ENCODE data around the gene CEP72. TPM values are rescaled to one million over a fixed set of nuclear protein-coding genes. Genes with fewer than 3 reads are reported as not detected.

The CEP72 gene
- polyA plus RNA-seq, 1 of the 3 experiments (the other 2 are of a cell fraction), result 4.4 TPM

- TF ChIP-seq JUND (IDR thresholded peaks at IDR 0.05), result no peak
- TF ChIP-seq ELF1 (IDR thresholded peaks at IDR 0.05), result no peak
- no peak for TF ChIP-seq MAX (IDR thresholded peaks at IDR 0.05; ENCODE audit: low read depth)
- TF ChIP-seq FOXJ3 (CRISPR knock-in tag; IDR thresholded peaks at IDR 0.05), result no peak
- TF ChIP-seq FOSL2 (IDR thresholded peaks at IDR 0.05; ENCODE audit: borderline replicate concordance, low read depth), result no peak
- TF ChIP-seq USF1 (IDR thresholded peaks at IDR 0.05; ENCODE audit: borderline replicate concordance, low read depth), result no peak
- no peak for TF ChIP-seq GABPA (IDR thresholded peaks at IDR 0.05; ENCODE audit: low read depth)
- TF ChIP-seq GATA2 (CRISPR knock-in tag; IDR thresholded peaks at IDR 0.05), result no peak
- TF ChIP-seq MEF2A (IDR thresholded peaks at IDR 0.05; ENCODE audit: borderline replicate concordance, low read depth), result no peak
- no peak for TF ChIP-seq MXI1 (IDR thresholded peaks at IDR 0.05; ENCODE audit: low read depth, low read length)
- TF ChIP-seq TAF1 (IDR thresholded peaks at IDR 0.05; ENCODE audit: borderline replicate concordance, low read depth, low read length), result no peak
- TF ChIP-seq EP300 (IDR thresholded peaks at IDR 0.05; ENCODE audit: borderline replicate concordance in 1 of 2, low read depth in 1 of 2, low read length in 1 of 2), result no peak
- Histone ChIP-seq H3K4me3 (ENCODE audit: low read depth in 2 of 2, low read length in 1 of 2) (no peak overlapping the region), H3K27ac (ENCODE audit: low read depth in 2 of 2, low read length in 1 of 2) (no peak overlapping the region), H3K9me3 (no peaks in the 10 kb centered on the region), H3F3A (replicated peaks; ENCODE audit: insufficient read depth) (no peaks in the 10 kb centered on the region), H3K9ac (no peak overlapping the region), H3K4me1 (ENCODE audit: control insufficient read depth in 1 of 2, insufficient read depth in 2 of 2, low read depth in 1 of 2, low read length in 1 of 2) (no peaks in the 10 kb centered on the region), H3K79me2 (ENCODE audit: insufficient read depth) (no peaks in the 10 kb centered on the region), H4K20me1 (ENCODE audit: insufficient read depth) (no peaks in the 10 kb centered on the region), H3K4me2 (no peak overlapping the region), H3K36me3 (replicated peaks in 1 of 2; ENCODE audit: control insufficient read depth in 1 of 2, insufficient read depth in 2 of 2, low read length in 1 of 2) (no peaks in the 10 kb centered on the region), H3K27me3 (ENCODE audit: insufficient read depth) (peaks cover 16% of the 10 kb centered on the region; the same call in 1 of the 2 replicates), H2AFZ (ENCODE audit: low read depth) (no peak overlapping the region), H3K9me2 (no peaks in the 10 kb centered on the region)
- ChIA-PET CTCF (no interaction called here), POLR2A (no interaction called here)
- whole genome bisulfite sequencing (ENCODE audit: low lambda C conversion rate), result 9% methylated on average over 8 of the region's 17 CpGs
- DNase-seq, result no peak
Measured at GRCh38 chr5:579746-580366, 32.3 kb upstream of the CEP72 start.

- H3K27me3 ChIP-seq (ENCODE audit: insufficient read depth), result peaks cover 16% of the 10 kb centered on the region; the same call in 1 of the 2 replicates
- no peaks in the 10 kb centered on the region for H3K36me3 ChIP-seq (replicated peaks in 1 of 2; ENCODE audit: control insufficient read depth in 1 of 2, insufficient read depth in 2 of 2, low read length in 1 of 2)
- no peaks in the 10 kb centered on the region for H3F3A ChIP-seq (replicated peaks; ENCODE audit: insufficient read depth)
- H3K79me2 ChIP-seq (ENCODE audit: insufficient read depth), result no peaks in the 10 kb centered on the region
- H3K27ac ChIP-seq (ENCODE audit: low read depth in 2 of 2, low read length in 1 of 2), result no peak overlapping the region
- no peaks in the 10 kb centered on the region for H3K9me3 ChIP-seq
- POLR2A ChIA-PET, result no interaction called here
- H3K9ac ChIP-seq, result no peak overlapping the region
- no peak overlapping the region for H3K4me2 ChIP-seq
- WGBS (ENCODE audit: low lambda C conversion rate), result 57% methylated on average over 11 of the region's 11 CpGs
- H3K9me2 ChIP-seq, result no peaks in the 10 kb centered on the region
- DNase-seq, result no peak
- no peak overlapping the region for H2AFZ ChIP-seq (ENCODE audit: low read depth)
- no peak for TF ChIP-seq GATA2 (CRISPR knock-in tag; IDR thresholded peaks at IDR 0.05)
- H3K4me3 ChIP-seq (ENCODE audit: low read depth in 2 of 2, low read length in 1 of 2), result no peak overlapping the region
- CTCF ChIA-PET, result no interaction called here
- no peaks in the 10 kb centered on the region for H3K4me1 ChIP-seq (ENCODE audit: control insufficient read depth in 1 of 2, insufficient read depth in 2 of 2, low read depth in 1 of 2, low read length in 1 of 2)
- no peaks in the 10 kb centered on the region for H4K20me1 ChIP-seq (ENCODE audit: insufficient read depth)
Measured at GRCh38 chr5:580436-580835, 31.7 kb upstream of the CEP72 start.

GRCh38 chr5:581266-581665, 30.9 kb upstream of the CEP72 start:
- H3K79me2 ChIP-seq (ENCODE audit: insufficient read depth), result no peaks in the 10 kb centered on the region
- CTCF ChIA-PET, result no interaction called here
- no peak overlapping the region for H3K4me3 ChIP-seq (ENCODE audit: low read depth in 2 of 2, low read length in 1 of 2)
- no peaks in the 10 kb centered on the region for H3K4me1 ChIP-seq (ENCODE audit: control insufficient read depth in 1 of 2, insufficient read depth in 2 of 2, low read depth in 1 of 2, low read length in 1 of 2)
- no peak overlapping the region for H3K4me2 ChIP-seq
- no peaks in the 10 kb centered on the region for H3K36me3 ChIP-seq (replicated peaks in 1 of 2; ENCODE audit: control insufficient read depth in 1 of 2, insufficient read depth in 2 of 2, low read length in 1 of 2)
- no peak overlapping the region for H3K9ac ChIP-seq
- H2AFZ ChIP-seq (ENCODE audit: low read depth), result no peak overlapping the region
- H3K9me3 ChIP-seq, result no peaks in the 10 kb centered on the region
- no peaks in the 10 kb centered on the region for H3F3A ChIP-seq (replicated peaks; ENCODE audit: insufficient read depth)
- H3K27me3 ChIP-seq (ENCODE audit: insufficient read depth), result peaks cover 16% of the 10 kb centered on the region; the same call in 1 of the 2 replicates
- TF ChIP-seq TAF1 (IDR thresholded peaks at IDR 0.05; ENCODE audit: borderline replicate concordance, low read depth, low read length) (no peak), IRF3 (IDR thresholded peaks at IDR 0.05; ENCODE audit: low read depth, low read length) (no peak), JUND (IDR thresholded peaks at IDR 0.05) (no peak), SMC3 (IDR thresholded peaks at IDR 0.05; ENCODE audit: low read depth, low read length) (no peak), PBX3 (IDR thresholded peaks at IDR 0.05) (no peak), MXI1 (IDR thresholded peaks at IDR 0.05; ENCODE audit: low read depth, low read length) (no peak), POLR2AphosphoS5 (IDR thresholded peaks at IDR 0.05; ENCODE audit: low read depth, low read length) (no peak), GABPA (IDR thresholded peaks at IDR 0.05; ENCODE audit: low read depth) (no peak), MAX (IDR thresholded peaks at IDR 0.05; ENCODE audit: low read depth) (no peak)
- no peak for DNase-seq
- no peaks in the 10 kb centered on the region for H4K20me1 ChIP-seq (ENCODE audit: insufficient read depth)
- no peak overlapping the region for H3K27ac ChIP-seq (ENCODE audit: low read depth in 2 of 2, low read length in 1 of 2)
- H3K9me2 ChIP-seq, result no peaks in the 10 kb centered on the region
- WGBS (ENCODE audit: low lambda C conversion rate), result 34% methylated on average over 7 of the region's 7 CpGs
- POLR2A ChIA-PET, result no interaction called here

Data from SK-N-SH (cell line).